Measurements from ENCODE around the gene FAM89B. TPM values are rescaled to one million over a fixed set of nuclear protein-coding genes. Genes with fewer than 3 reads are reported as not detected.
A peak's percentile ranks its signal among the peaks of the same experiment; 100 is the strongest.

Gene FAM89B
- total and polyA plus RNA-seq, 7 donors = 59.0 to 112 (median 67.4) TPM

DNA sequence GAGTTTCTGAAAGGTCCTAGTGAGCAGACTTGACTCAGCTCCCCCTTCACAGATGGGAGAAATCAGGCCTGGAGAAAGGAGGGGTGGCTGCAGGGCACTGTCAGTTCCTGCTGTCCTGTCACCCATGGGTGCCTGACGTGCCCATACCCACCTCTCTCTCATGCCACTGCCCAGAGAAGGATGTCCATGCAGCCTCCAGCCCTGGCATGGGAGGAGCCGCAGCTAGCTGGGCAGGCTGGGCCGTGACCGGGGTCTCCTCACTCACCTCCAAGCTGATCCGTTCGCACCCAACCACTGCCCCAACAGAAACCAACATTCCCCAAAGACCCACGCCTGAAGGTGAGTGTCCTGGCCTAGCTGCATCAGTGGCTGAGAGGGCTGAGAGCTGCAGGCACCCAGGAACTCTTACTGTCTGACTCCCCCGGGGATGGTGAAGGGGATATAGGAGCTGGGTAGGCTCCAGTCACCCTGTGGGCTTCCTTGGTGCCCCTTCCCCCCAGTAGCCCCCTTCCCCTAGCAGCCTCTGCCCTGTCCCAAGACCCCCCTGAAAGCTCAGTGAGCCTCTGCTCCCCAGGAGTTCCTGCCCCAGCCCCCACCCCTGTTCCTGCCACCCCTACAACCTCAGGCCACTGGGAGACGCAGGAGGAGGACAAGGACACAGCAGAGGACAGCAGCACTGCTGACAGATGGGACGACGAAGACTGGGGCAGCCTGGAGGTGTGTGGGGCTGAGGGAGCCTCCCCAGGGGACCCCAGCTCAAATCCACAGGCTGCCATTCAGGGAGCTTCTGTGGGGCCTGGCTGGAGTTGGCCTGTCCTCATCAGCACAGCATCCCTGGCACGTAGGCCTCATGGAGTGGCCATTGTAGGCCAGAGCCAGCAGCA, 35.7 kb upstream of the FAM89B start:
- H3K36me3 ChIP-seq (ENCODE audit: insufficient read depth in 1 of 2, low read depth in 1 of 2) = peaks cover 3 to 78% of the 10 kb centered on the region in 2 donors
- TF ChIP-seq CTCF (IDR thresholded peaks at IDR 0.05) = no peak
- H3K4me3 ChIP-seq = no peak overlapping the region
- intact Hi-C loops (cut with DNase I) = no loop called here
- no peak for ATAC-seq
- DNase-seq = no peak
- no peaks in the 10 kb centered on the region for H3K9me3 ChIP-seq
- no peaks in the 10 kb centered on the region for H3K27me3 ChIP-seq (ENCODE audit: insufficient read depth in 3 of 3, low read length in 2 of 3)
- H3K27ac ChIP-seq = no peak overlapping the region
- 73 to 89% (median 79%) methylated on average over 12 of the region's 12 CpGs for WGBS, 3 donors
- peaks cover 13% of the 10 kb centered on the region for H3K4me1 ChIP-seq

- no peak overlapping the region for H3K27ac ChIP-seq
- WGBS, 3 donors = 64 to 83% (median 81%) methylated on average over 2 of the region's 2 CpGs
- no peaks in the 10 kb centered on the region for H3K9me3 ChIP-seq
- DNase-seq (no peak), ATAC-seq (no peak)
- H3K36me3 ChIP-seq (ENCODE audit: insufficient read depth in 1 of 2, low read depth in 1 of 2) = peaks cover 0 to 72% of the 10 kb centered on the region in 2 donors
- peaks cover 16% of the 10 kb centered on the region for H3K4me1 ChIP-seq
- TF ChIP-seq CTCF (IDR thresholded peaks at IDR 0.05) = no peak
- intact Hi-C loops (cut with DNase I) = no loop called here
- H3K4me3 ChIP-seq = no peak overlapping the region
- H3K27me3 ChIP-seq (ENCODE audit: insufficient read depth in 3 of 3, low read length in 2 of 3) = no peaks in the 10 kb centered on the region
These were observed 35.1 kb upstream of the FAM89B start for GRCh38 chr11:65537296-65537597.

GRCh38 chr11:65537620-65538231, 34.6 kb upstream of the FAM89B start:
- H3K27me3 ChIP-seq (ENCODE audit: insufficient read depth in 3 of 3, low read length in 2 of 3) = no peaks in the 10 kb centered on the region
- no peak for DNase-seq
- intact Hi-C loops (cut with DNase I) = no loop called here
- no peak overlapping the region for H3K4me3 ChIP-seq
- TF ChIP-seq CTCF (IDR thresholded peaks at IDR 0.05) = no peak
- peaks cover 16% of the 10 kb centered on the region for H3K4me1 ChIP-seq
- WGBS, 3 donors = 68 to 78% (median 72%) methylated on average over 18 of the region's 18 CpGs
- H3K27ac ChIP-seq = no peak overlapping the region
- no peaks in the 10 kb centered on the region for H3K9me3 ChIP-seq
- no peak for ATAC-seq
- H3K36me3 ChIP-seq (ENCODE audit: insufficient read depth in 1 of 2, low read depth in 1 of 2) = peaks cover 0 to 70% of the 10 kb centered on the region in 2 donors

DNA sequence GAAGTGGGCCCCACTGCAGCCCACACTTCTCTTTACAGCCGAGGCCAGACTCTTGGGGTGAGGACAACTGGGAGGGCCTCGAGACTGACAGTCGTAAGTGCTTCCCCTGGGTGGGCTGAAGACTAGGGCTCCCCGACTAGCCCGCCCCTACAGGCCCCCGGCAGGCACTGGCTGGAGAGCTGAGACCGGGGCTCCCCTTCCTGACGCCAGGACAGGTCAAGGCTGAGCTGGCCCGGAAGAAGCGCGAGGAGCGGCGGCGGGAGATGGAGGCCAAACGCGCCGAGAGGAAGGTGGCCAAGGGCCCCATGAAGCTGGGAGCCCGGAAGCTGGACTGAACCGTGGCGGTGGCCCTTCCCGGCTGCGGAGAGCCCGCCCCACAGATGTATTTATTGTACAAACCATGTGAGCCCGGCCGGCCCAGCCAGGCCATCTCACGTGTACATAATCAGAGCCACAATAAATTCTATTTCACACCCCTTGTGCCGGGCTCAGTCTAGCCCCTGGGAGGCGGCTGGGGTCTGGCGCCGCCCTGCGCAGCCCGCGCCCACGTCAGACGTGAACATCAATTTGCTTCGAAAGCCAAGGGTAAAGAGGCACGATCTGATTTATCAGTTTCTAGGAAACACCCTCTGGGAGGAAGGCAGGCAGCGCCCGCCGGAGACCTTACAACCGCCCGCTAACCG, 34.0 kb upstream of the FAM89B start:
- H3K27ac ChIP-seq = no peak overlapping the region
- ATAC-seq = no peak
- no peaks in the 10 kb centered on the region for H3K9me3 ChIP-seq
- H3K36me3 ChIP-seq (ENCODE audit: insufficient read depth in 1 of 2, low read depth in 1 of 2) = peaks cover 0 to 69% of the 10 kb centered on the region in 2 donors
- H3K4me3 ChIP-seq = no peak overlapping the region
- peaks cover 16% of the 10 kb centered on the region for H3K4me1 ChIP-seq
- no peaks in the 10 kb centered on the region for H3K27me3 ChIP-seq (ENCODE audit: insufficient read depth in 3 of 3, low read length in 2 of 3)
- TF ChIP-seq CTCF (IDR thresholded peaks at IDR 0.05) = no peak
- intact Hi-C loops (cut with DNase I) = no loop called here
- DNase-seq = peak in 1 of 2 donors; percentile 21
- WGBS, 3 donors = 84 to 87% (median 85%) methylated on average over 42 to 43 of the region's 43 CpGs

Data from psoas muscle (tissue), 8 donors.